ENCODE data around the gene SPIRE1.

The SPIRE1 gene

GRCh38 chr18:12438257-12438656, 219.7 kb downstream of the SPIRE1 start:
- TF ChIP-seq MYC (IDR thresholded peaks at IDR 0.05; ENCODE audit: low read depth, low read length) = no peak
- no peak for TF ChIP-seq MAX (IDR thresholded peaks at IDR 0.05; ENCODE audit: low read depth, low read length)
- TF ChIP-seq POLR2A (IDR thresholded peaks at IDR 0.05; ENCODE audit: extremely low read depth, insufficient read length) = no peak
- TF ChIP-seq CTCF (IDR thresholded peaks at IDR 0.05; ENCODE audit: low read depth, low read length) = no peak
- DNase-seq (ENCODE audit: low read depth) = no peak

GRCh38 chr18:12435867-12436266, 222.0 kb downstream of the SPIRE1 start:
- no peak for DNase-seq (ENCODE audit: low read depth)
- no peak overlapping the region for H3K4me3 ChIP-seq (ENCODE audit: low read depth, low read length)
- TF ChIP-seq MYC (IDR thresholded peaks at IDR 0.05; ENCODE audit: low read depth, low read length) = no peak

More at GRCh38 chr18:12438257-12438656, 219.7 kb downstream of the SPIRE1 start:
- H3K4me3 ChIP-seq (ENCODE audit: low read depth, low read length) = no peak overlapping the region

GRCh38 chr18:12434541-12434929, 223.4 kb downstream of the SPIRE1 start:
- TF ChIP-seq MAX (IDR thresholded peaks at IDR 0.05; ENCODE audit: low read depth, low read length) (no peak), CTCF (IDR thresholded peaks at IDR 0.05; ENCODE audit: low read depth, low read length) (no peak), MYC (IDR thresholded peaks at IDR 0.05; ENCODE audit: low read depth, low read length) (no peak), POLR2A (IDR thresholded peaks at IDR 0.05; ENCODE audit: extremely low read depth, insufficient read length) (no peak)
- H3K4me3 ChIP-seq (ENCODE audit: low read depth, low read length) = no peak overlapping the region
- no peak for DNase-seq (ENCODE audit: low read depth)

GRCh38 chr18:12433829-12434540, 223.9 kb downstream of the SPIRE1 start:
- no peak for DNase-seq (ENCODE audit: low read depth)
- TF ChIP-seq MAX (IDR thresholded peaks at IDR 0.05; ENCODE audit: low read depth, low read length) (no peak), CTCF (IDR thresholded peaks at IDR 0.05; ENCODE audit: low read depth, low read length) (no peak), POLR2A (IDR thresholded peaks at IDR 0.05; ENCODE audit: extremely low read depth, insufficient read length) (no peak), MYC (IDR thresholded peaks at IDR 0.05; ENCODE audit: low read depth, low read length) (no peak)
- no peak overlapping the region for H3K4me3 ChIP-seq (ENCODE audit: low read depth, low read length)

- DNase-seq (ENCODE audit: low read depth) = no peak
- TF ChIP-seq CTCF (IDR thresholded peaks at IDR 0.05; ENCODE audit: low read depth, low read length) (no peak), POLR2A (IDR thresholded peaks at IDR 0.05; ENCODE audit: extremely low read depth, insufficient read length) (no peak), MYC (IDR thresholded peaks at IDR 0.05; ENCODE audit: low read depth, low read length) (no peak), MAX (IDR thresholded peaks at IDR 0.05; ENCODE audit: low read depth, low read length) (no peak)
- H3K4me3 ChIP-seq (ENCODE audit: low read depth, low read length) = no peak overlapping the region
These were observed 225.0 kb downstream of the SPIRE1 start for GRCh38 chr18:12432881-12433280.

GRCh38 chr18:12432196-12432595, 225.7 kb downstream of the SPIRE1 start:
- TF ChIP-seq MYC (IDR thresholded peaks at IDR 0.05; ENCODE audit: low read depth, low read length) (no peak), CTCF (IDR thresholded peaks at IDR 0.05; ENCODE audit: low read depth, low read length) (no peak), MAX (IDR thresholded peaks at IDR 0.05; ENCODE audit: low read depth, low read length) (no peak)
- no peak overlapping the region for H3K4me3 ChIP-seq (ENCODE audit: low read depth, low read length)
- DNase-seq (ENCODE audit: low read depth) = no peak

All from NB4 (cell line).